Stimulated activated CD4-positive, alpha-beta T cell treated with anti-CD3 and anti-CD28 coated beads, Interleukin-4, amount 100 ng/mL, for 1 hour (primary cell): ENCODE results near the gene SCAANT1.
A peak's percentile ranks its signal among the peaks of the same experiment; 100 is the strongest.

Source experiments
- DNase-seq: peaks from one replicate; pipeline ENCODE4 v3.0.0-alpha.2; 2020

The SCAANT1 gene

GRCh38 chr3:63933459-63933858 is 21.3 kb upstream of the SCAANT1 start:
- no peak for DNase-seq

GRCh38 chr3:63932509-63933212 is 20.5 kb upstream of the SCAANT1 start:
- no peak for DNase-seq

- DNase-seq, result no peak
Measured at GRCh38 chr3:63931290-63931689, 19.1 kb upstream of the SCAANT1 start.

GRCh38 chr3:63927422-63928280 is 15.5 kb upstream of the SCAANT1 start:
- no peak for DNase-seq

GRCh38 chr3:63926309-63926708 is 14.1 kb upstream of the SCAANT1 start:
- no peak for DNase-seq

- no peak for DNase-seq
Measured at GRCh38 chr3:63922491-63923199, 10.5 kb upstream of the SCAANT1 start.

GRCh38 chr3:63921741-63922482 is 9.7 kb upstream of the SCAANT1 start:
- no peak for DNase-seq

GRCh38 chr3:63920001-63920400 is 7.8 kb upstream of the SCAANT1 start:
- no peak for DNase-seq

GRCh38 chr3:63918321-63918720 is 6.1 kb upstream of the SCAANT1 start:
- DNase-seq, result no peak

GRCh38 chr3:63914312-63914711 is 2.1 kb upstream of the SCAANT1 start:
- DNase-seq, result no peak

- peak; percentile 48 for DNase-seq
Measured at GRCh38 chr3:63912768-63913588, 795 bp upstream of the SCAANT1 start.

- no peak for DNase-seq
Measured at GRCh38 chr3:63911509-63911872, 692 bp downstream of the SCAANT1 start.

GRCh38 chr3:63910891-63911290 is 1.3 kb downstream of the SCAANT1 start:
- DNase-seq, result no peak

GRCh38 chr3:63910001-63910400 is 2.2 kb downstream of the SCAANT1 start:
- DNase-seq, result no peak

GRCh38 chr3:63909431-63909830 is 2.8 kb downstream of the SCAANT1 start:
- DNase-seq, result no peak

GRCh38 chr3:63908776-63909175 is 3.4 kb downstream of the SCAANT1 start:
- no peak for DNase-seq

- no peak for DNase-seq
Measured at GRCh38 chr3:63908081-63908736, 4.0 kb downstream of the SCAANT1 start.

- DNase-seq, result no peak
Measured at GRCh38 chr3:63905731-63906620, 6.2 kb downstream of the SCAANT1 start.

GRCh38 chr3:63900459-63900858 is 11.7 kb downstream of the SCAANT1 start:
- DNase-seq, result no peak

GRCh38 chr3:63900010-63900409 is 12.2 kb downstream of the SCAANT1 start:
- DNase-seq, result no peak
